ENCODE measurements around the gene RBM33. TPM values are rescaled to one million over a fixed set of nuclear protein-coding genes. Genes with fewer than 3 reads are reported as not detected.

Gene RBM33
- total RNA-seq, 1 donor from 2014 or later, result 25.0 TPM

GRCh38 chr7:155669717-155670505, 25.4 kb downstream of the RBM33 start:
- no peak overlapping the region for H3K4me3 ChIP-seq (ENCODE audit: low read depth, low read length)
- TF ChIP-seq CTCF (IDR thresholded peaks at IDR 0.05; ENCODE audit: insufficient read depth, low read length, poor library complexity, severe bottlenecking), result no peak
- no peaks in the 10 kb centered on the region for H3K36me3 ChIP-seq (ENCODE audit: control insufficient read depth, insufficient read depth, low read length)
- no peaks in the 10 kb centered on the region for H3K27me3 ChIP-seq (ENCODE audit: control insufficient read depth, insufficient read depth, low read length)
- DNase-seq (ENCODE audit: low read depth), result no peak

- no peak for TF ChIP-seq CTCF (IDR thresholded peaks at IDR 0.05; ENCODE audit: insufficient read depth, low read length, poor library complexity, severe bottlenecking)
- Histone ChIP-seq H3K4me3 (ENCODE audit: low read depth, low read length) (no peak overlapping the region), H3K36me3 (ENCODE audit: control insufficient read depth, insufficient read depth, low read length) (no peaks in the 10 kb centered on the region)
These were observed 26.1 kb downstream of the RBM33 start for GRCh38 chr7:155670521-155670920.

GRCh38 chr7:155674556-155674955, 30.1 kb downstream of the RBM33 start:
- Histone ChIP-seq H3K27me3 (ENCODE audit: control insufficient read depth, insufficient read depth, low read length) (no peaks in the 10 kb centered on the region), H3K36me3 (ENCODE audit: control insufficient read depth, insufficient read depth, low read length) (no peaks in the 10 kb centered on the region), H3K4me3 (ENCODE audit: low read depth, low read length) (no peak overlapping the region)
- no peak for TF ChIP-seq CTCF (IDR thresholded peaks at IDR 0.05; ENCODE audit: insufficient read depth, low read length, poor library complexity, severe bottlenecking)
- no peak for DNase-seq (ENCODE audit: low read depth)

More at GRCh38 chr7:155670521-155670920, 26.1 kb downstream of the RBM33 start:
- H3K27me3 ChIP-seq (ENCODE audit: control insufficient read depth, insufficient read depth, low read length), result no peaks in the 10 kb centered on the region
- no peak for DNase-seq (ENCODE audit: low read depth)

GRCh38 chr7:155676052-155676451, 31.6 kb downstream of the RBM33 start:
- H3K27me3 ChIP-seq (ENCODE audit: control insufficient read depth, insufficient read depth, low read length), result no peaks in the 10 kb centered on the region
- no peaks in the 10 kb centered on the region for H3K36me3 ChIP-seq (ENCODE audit: control insufficient read depth, insufficient read depth, low read length)
- TF ChIP-seq CTCF (IDR thresholded peaks at IDR 0.05; ENCODE audit: insufficient read depth, low read length, poor library complexity, severe bottlenecking), result no peak
- H3K4me3 ChIP-seq (ENCODE audit: low read depth, low read length), result no peak overlapping the region
- DNase-seq (ENCODE audit: low read depth), result no peak

GRCh38 chr7:155677688-155678087, 33.2 kb downstream of the RBM33 start:
- no peaks in the 10 kb centered on the region for H3K36me3 ChIP-seq (ENCODE audit: control insufficient read depth, insufficient read depth, low read length)

More at GRCh38 chr7:155677688-155678087, 33.2 kb downstream of the RBM33 start:
- Histone ChIP-seq H3K4me3 (ENCODE audit: low read depth, low read length) (no peak overlapping the region), H3K27me3 (ENCODE audit: control insufficient read depth, insufficient read depth, low read length) (no peaks in the 10 kb centered on the region)
- no peak for DNase-seq (ENCODE audit: low read depth)
- no peak for TF ChIP-seq CTCF (IDR thresholded peaks at IDR 0.05; ENCODE audit: insufficient read depth, low read length, poor library complexity, severe bottlenecking)

All from kidney epithelial cell (primary cell).